NCI-H82 treated with DMSO at 0.1 percent for 48 hours (cell line): ENCODE measurements around the gene ZEB1.
A peak's percentile ranks its signal among the peaks of the same experiment; 100 is the strongest.

Experiments used
- DNase-seq: peaks from one replicate; lab custom pipeline; 2025; ENCODE audit not compliant: unreplicated experiment; lab: John Stamatoyannopoulos, UW

The ZEB1 gene

GRCh38 chr10:31578181-31578852, 259.3 kb downstream of the ZEB1 start:
- peak; percentile 12 for DNase-seq

DNA sequence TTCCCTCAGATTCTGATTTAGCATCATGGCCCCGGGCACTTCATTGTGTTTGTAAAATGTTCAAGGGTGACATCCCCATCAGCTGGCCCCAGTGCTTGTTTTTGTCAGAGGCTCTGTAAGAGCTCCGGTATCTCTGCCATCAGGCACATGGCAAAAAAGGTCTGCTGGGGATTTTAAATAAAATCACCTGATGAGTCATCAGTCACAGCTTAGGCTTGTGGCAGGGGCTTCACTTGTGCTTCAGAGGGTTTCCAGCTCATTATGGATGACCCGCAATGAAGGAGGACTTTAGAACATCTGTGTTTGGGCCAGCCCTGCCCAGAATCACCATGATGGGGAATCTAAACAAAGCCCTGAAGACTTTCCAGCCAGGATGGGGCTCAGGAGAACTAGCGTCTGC, 259.9 kb downstream of the ZEB1 start:
- no peak for DNase-seq
